ENCODE measurements around the gene CORO1C.

CORO1C gene

GRCh38 chr12:108691175-108691997, 39.9 kb downstream of the CORO1C start:
- Histone ChIP-seq H3K4me2 (ENCODE audit: low read length) (peak overlapping the region; percentile 87), H3K27ac (ENCODE audit: low read length) (peak overlapping the region; percentile 96), H3K36me3 (replicated peaks; ENCODE audit: low read depth, low read length) (peaks cover 21% of the 10 kb centered on the region), H3K9me3 (ENCODE audit: insufficient read depth, low read length) (no peaks in the 10 kb centered on the region), H3K4me1 (ENCODE audit: low read length) (peaks cover 69% of the 10 kb centered on the region), H2AFZ (ENCODE audit: low read depth, low read length) (peak overlapping the region; percentile 25; the same call in 1 of the 2 replicates), H4K20me1 (ENCODE audit: insufficient read depth, low read length) (no peaks in the 10 kb centered on the region), H3K27me3 (ENCODE audit: low read depth, low read length) (no peaks in the 10 kb centered on the region), H3K4me3 (ENCODE audit: low read length) (peak overlapping the region; percentile 67), H3K9ac (ENCODE audit: low read length) (peak overlapping the region; percentile 79), H3K79me2 (ENCODE audit: low read length) (peaks cover 49% of the 10 kb centered on the region)
- no peak for TF ChIP-seq EZH2phosphoT487 (IDR thresholded peaks at IDR 0.05; ENCODE audit: low read depth)
- TF ChIP-seq, protein P1, sequence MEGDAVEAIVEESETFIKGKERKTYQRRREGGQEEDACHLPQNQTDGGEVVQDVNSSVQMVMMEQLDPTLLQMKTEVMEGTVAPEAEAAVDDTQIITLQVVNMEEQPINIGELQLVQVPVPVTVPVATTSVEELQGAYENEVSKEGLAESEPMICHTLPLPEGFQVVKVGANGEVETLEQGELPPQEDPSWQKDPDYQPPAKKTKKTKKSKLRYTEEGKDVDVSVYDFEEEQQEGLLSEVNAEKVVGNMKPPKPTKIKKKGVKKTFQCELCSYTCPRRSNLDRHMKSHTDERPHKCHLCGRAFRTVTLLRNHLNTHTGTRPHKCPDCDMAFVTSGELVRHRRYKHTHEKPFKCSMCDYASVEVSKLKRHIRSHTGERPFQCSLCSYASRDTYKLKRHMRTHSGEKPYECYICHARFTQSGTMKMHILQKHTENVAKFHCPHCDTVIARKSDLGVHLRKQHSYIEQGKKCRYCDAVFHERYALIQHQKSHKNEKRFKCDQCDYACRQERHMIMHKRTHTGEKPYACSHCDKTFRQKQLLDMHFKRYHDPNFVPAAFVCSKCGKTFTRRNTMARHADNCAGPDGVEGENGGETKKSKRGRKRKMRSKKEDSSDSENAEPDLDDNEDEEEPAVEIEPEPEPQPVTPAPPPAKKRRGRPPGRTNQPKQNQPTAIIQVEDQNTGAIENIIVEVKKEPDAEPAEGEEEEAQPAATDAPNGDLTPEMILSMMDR (IDR thresholded peaks at IDR 0.05; ENCODE audit: low read depth, low read length) = no peak

DNA sequence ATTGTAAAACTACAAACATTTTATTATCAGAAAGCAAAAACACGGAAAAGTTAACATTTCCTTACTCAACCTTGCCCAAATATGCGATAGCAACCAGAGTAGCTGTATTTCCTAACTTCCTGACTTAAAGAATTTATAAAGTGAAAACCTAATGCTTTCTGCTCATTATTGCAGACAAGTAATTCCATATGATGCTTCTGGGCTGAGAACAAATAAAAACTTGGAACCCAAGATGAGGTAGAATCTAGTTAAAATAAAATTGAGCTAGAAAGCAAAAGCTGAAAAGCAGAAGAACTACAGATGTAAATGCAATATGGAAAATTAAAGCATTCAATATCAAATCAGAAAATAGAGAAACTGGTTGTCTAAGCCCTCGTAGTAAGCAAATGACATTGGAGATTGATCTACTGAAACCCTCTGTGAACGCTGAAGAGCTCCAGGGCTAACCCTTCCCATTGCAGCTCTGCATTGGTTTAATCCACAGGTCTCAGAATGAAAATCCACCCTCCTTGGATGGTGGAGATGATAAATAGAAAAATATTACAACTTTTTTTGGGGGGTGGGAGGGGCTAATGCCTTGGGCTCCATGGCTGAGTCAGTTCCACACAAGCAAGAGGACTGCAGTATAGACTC, 40.7 kb downstream of the CORO1C start:
- Histone ChIP-seq H3K27ac (ENCODE audit: low read length) (peak overlapping the region; percentile 96), H3K4me1 (ENCODE audit: low read length) (peaks cover 76% of the 10 kb centered on the region), H2AFZ (ENCODE audit: low read depth, low read length) (no peak overlapping the region), H3K79me2 (ENCODE audit: low read length) (peaks cover 54% of the 10 kb centered on the region), H3K36me3 (replicated peaks; ENCODE audit: low read depth, low read length) (peaks cover 17% of the 10 kb centered on the region), H3K9me3 (ENCODE audit: insufficient read depth, low read length) (no peaks in the 10 kb centered on the region), H3K4me3 (ENCODE audit: low read length) (peak overlapping the region; percentile 67), H3K27me3 (ENCODE audit: low read depth, low read length) (no peaks in the 10 kb centered on the region), H4K20me1 (ENCODE audit: insufficient read depth, low read length) (peaks cover 2% of the 10 kb centered on the region; the same call in 1 of the 2 replicates), H3K4me2 (ENCODE audit: low read length) (peak overlapping the region; percentile 87), H3K9ac (ENCODE audit: low read length) (peak overlapping the region; percentile 79)
- no peak for TF ChIP-seq EZH2phosphoT487 (IDR thresholded peaks at IDR 0.05; ENCODE audit: low read depth)
- TF ChIP-seq, protein P1 (IDR thresholded peaks at IDR 0.05; ENCODE audit: low read depth, low read length) = no peak

- Histone ChIP-seq H3K4me3 (ENCODE audit: low read length) (peak overlapping the region; percentile 67), H3K79me2 (ENCODE audit: low read length) (peaks cover 55% of the 10 kb centered on the region), H3K4me1 (ENCODE audit: low read length) (peaks cover 78% of the 10 kb centered on the region), H4K20me1 (ENCODE audit: insufficient read depth, low read length) (peaks cover 7% of the 10 kb centered on the region; the same call in 1 of the 2 replicates), H3K4me2 (ENCODE audit: low read length) (peak overlapping the region; percentile 87), H3K9ac (ENCODE audit: low read length) (peak overlapping the region; percentile 79), H3K36me3 (replicated peaks; ENCODE audit: low read depth, low read length) (peaks cover 13% of the 10 kb centered on the region), H3K27me3 (ENCODE audit: low read depth, low read length) (no peaks in the 10 kb centered on the region), H3K9me3 (ENCODE audit: insufficient read depth, low read length) (no peaks in the 10 kb centered on the region), H2AFZ (ENCODE audit: low read depth, low read length) (no peak overlapping the region), H3K27ac (ENCODE audit: low read length) (peak overlapping the region; percentile 96)
- TF ChIP-seq EZH2phosphoT487 (IDR thresholded peaks at IDR 0.05; ENCODE audit: low read depth) = no peak
- TF ChIP-seq, protein P1 (IDR thresholded peaks at IDR 0.05; ENCODE audit: low read depth, low read length) = 0 out of 2 replicates have a peak, but pooled peaks have one; percentile 0
Observed at GRCh38 chr12:108690191-108690518, 41.2 kb downstream of the CORO1C start.
